IPS-11a (cell line): ENCODE measurements around the gene SLC35B2.
A peak's percentile ranks its signal among the peaks of the same experiment; 100 is the strongest.

Experiments used
- H3K4me3 ChIP-seq: one replicate; pipeline ENCODE4 v1.5.1; 2013; ENCODE audit warnings: low read depth, low read length, control low read depth

The SLC35B2 gene

GRCh38 chr6:44224029-44224964 is 33.0 kb downstream of the SLC35B2 start:
- peak overlapping the region; percentile 74 for H3K4me3 ChIP-seq

- peak within 1 kb of the TSS; percentile 74 for H3K4me3 ChIP-seq
These were observed 33.9 kb downstream of the SLC35B2 start, which contains the start of gene SLC29A1 for GRCh38 chr6:44223319-44224028. SLC29A1 (plus strand) TSS chr6:44223595; CDS start chr6:44227314, 3,719 bp downstream.

GRCh38 chr6:44222486-44223318 is 34.6 kb downstream of the SLC35B2 start:
- H3K4me3 ChIP-seq = peak overlapping the region; percentile 20

GRCh38 chr6:44221961-44222335 is 35.4 kb downstream of the SLC35B2 start:
- H3K4me3 ChIP-seq = no peak overlapping the region

- no peak overlapping the region for H3K4me3 ChIP-seq
These were observed 35.9 kb downstream of the SLC35B2 start for GRCh38 chr6:44221291-44221960.

GRCh38 chr6:44220913-44221290 is 36.4 kb downstream of the SLC35B2 start:
- H3K4me3 ChIP-seq = no peak overlapping the region

- no peak overlapping the region for H3K4me3 ChIP-seq
These were observed 37.2 kb downstream of the SLC35B2 start for GRCh38 chr6:44219815-44220784.

GRCh38 chr6:44219053-44219814 is 38.1 kb downstream of the SLC35B2 start:
- peak overlapping the region; percentile 28 for H3K4me3 ChIP-seq

- H3K4me3 ChIP-seq = no peak overlapping the region
These were observed 39.8 kb downstream of the SLC35B2 start for GRCh38 chr6:44217332-44218143.

GRCh38 chr6:44216677-44217331 is 40.5 kb downstream of the SLC35B2 start, which contains the start of gene MYMX:
MYMX (plus strand) TSS chr6:44216926; CDS start chr6:44217472, 546 bp downstream.
- H3K4me3 ChIP-seq = no peak within 1 kb of the TSS

- no peak overlapping the region for H3K4me3 ChIP-seq
These were observed 43.0 kb downstream of the SLC35B2 start for GRCh38 chr6:44214307-44214706.

- no peak overlapping the region for H3K4me3 ChIP-seq
These were observed 46.0 kb downstream of the SLC35B2 start for GRCh38 chr6:44211284-44211683.

- H3K4me3 ChIP-seq = no peak overlapping the region
These were observed 49.4 kb downstream of the SLC35B2 start for GRCh38 chr6:44207966-44208365.
